ENCODE results near the gene KIF25. TPM values are rescaled to one million over a fixed set of nuclear protein-coding genes. Genes with fewer than 3 reads are reported as not detected.

Gene KIF25
- total RNA-seq, 1 experiment from 2014 or later = 0.28 TPM

DNA sequence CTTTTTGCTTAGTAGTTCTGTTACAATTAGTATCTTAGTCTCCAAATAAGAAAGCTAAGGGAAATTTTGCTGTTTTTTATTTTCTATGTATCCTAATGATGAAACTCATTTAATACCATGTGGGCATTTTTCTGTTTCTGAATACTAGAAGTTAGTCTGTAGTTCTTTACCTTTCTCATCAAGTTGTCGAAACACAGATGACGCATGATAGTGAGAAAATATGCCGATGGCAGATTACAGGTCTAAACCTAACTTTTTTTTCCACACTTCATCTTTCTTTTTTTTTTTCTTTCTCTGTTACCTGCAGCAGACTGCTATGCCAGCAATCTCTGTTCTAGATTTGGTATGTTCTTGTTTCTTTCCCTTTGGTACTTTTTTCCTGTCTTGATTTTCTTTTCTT is 43.3 kb upstream of the KIF25 start:
- Mint-ChIP-seq H3K27ac (peak overlapping the region; percentile 13; the same call in 1 of the 2 replicates), H3K36me3 (peaks cover 54% of the 10 kb centered on the region), H3K4me1 (peaks cover 3% of the 10 kb centered on the region; the same call in 1 of the 2 replicates), H3K4me3 (no peak overlapping the region), H3K27me3 (ENCODE audit: low read depth) (no peaks in the 10 kb centered on the region), H3K9me3 (no peaks in the 10 kb centered on the region)
- CTCF ChIA-PET = no interaction called here
- TF ChIP-seq RELA (CRISPR knock-in tag; IDR thresholded peaks at IDR 0.05; ENCODE audit: borderline replicate concordance) (no peak), TEAD4 (CRISPR knock-in tag; IDR thresholded peaks at IDR 0.05) (no peak), FOXK1 (CRISPR knock-in tag; IDR thresholded peaks at IDR 0.05) (no peak), KAT7 (CRISPR knock-in tag; IDR thresholded peaks at IDR 0.05; ENCODE audit: borderline replicate concordance) (no peak), CREM (CRISPR knock-in tag; IDR thresholded peaks at IDR 0.05) (no peak), NR3C1 (CRISPR knock-in tag; conservative IDR thresholded peaks at IDR 0.05; ENCODE audit: low read depth) (no peak), NFATC4 (CRISPR knock-in tag; IDR thresholded peaks at IDR 0.05) (no peak), TEAD1 (CRISPR knock-in tag; IDR thresholded peaks at IDR 0.05) (no peak), ZNF138 (CRISPR knock-in tag; conservative IDR thresholded peaks at IDR 0.05) (no peak)
- TF ChIP-seq, protein P1, sequence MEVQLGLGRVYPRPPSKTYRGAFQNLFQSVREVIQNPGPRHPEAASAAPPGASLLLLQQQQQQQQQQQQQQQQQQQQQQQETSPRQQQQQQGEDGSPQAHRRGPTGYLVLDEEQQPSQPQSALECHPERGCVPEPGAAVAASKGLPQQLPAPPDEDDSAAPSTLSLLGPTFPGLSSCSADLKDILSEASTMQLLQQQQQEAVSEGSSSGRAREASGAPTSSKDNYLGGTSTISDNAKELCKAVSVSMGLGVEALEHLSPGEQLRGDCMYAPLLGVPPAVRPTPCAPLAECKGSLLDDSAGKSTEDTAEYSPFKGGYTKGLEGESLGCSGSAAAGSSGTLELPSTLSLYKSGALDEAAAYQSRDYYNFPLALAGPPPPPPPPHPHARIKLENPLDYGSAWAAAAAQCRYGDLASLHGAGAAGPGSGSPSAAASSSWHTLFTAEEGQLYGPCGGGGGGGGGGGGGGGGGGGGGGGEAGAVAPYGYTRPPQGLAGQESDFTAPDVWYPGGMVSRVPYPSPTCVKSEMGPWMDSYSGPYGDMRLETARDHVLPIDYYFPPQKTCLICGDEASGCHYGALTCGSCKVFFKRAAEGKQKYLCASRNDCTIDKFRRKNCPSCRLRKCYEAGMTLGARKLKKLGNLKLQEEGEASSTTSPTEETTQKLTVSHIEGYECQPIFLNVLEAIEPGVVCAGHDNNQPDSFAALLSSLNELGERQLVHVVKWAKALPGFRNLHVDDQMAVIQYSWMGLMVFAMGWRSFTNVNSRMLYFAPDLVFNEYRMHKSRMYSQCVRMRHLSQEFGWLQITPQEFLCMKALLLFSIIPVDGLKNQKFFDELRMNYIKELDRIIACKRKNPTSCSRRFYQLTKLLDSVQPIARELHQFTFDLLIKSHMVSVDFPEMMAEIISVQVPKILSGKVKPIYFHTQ (CRISPR knock-in tag; IDR thresholded peaks at IDR 0.05) = no peak
- TF ChIP-seq, protein P2, sequence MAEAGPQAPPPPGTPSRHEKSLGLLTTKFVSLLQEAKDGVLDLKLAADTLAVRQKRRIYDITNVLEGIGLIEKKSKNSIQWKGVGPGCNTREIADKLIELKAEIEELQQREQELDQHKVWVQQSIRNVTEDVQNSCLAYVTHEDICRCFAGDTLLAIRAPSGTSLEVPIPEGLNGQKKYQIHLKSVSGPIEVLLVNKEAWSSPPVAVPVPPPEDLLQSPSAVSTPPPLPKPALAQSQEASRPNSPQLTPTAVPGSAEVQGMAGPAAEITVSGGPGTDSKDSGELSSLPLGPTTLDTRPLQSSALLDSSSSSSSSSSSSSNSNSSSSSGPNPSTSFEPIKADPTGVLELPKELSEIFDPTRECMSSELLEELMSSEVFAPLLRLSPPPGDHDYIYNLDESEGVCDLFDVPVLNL (CRISPR knock-in tag; IDR thresholded peaks at IDR 0.05; ENCODE audit: borderline replicate concordance, low read depth) = no peak
- POLR2A ChIA-PET = no interaction called here
- no peak for ATAC-seq
- no peak for DNase-seq (ENCODE audit: low spot score)

DNA sequence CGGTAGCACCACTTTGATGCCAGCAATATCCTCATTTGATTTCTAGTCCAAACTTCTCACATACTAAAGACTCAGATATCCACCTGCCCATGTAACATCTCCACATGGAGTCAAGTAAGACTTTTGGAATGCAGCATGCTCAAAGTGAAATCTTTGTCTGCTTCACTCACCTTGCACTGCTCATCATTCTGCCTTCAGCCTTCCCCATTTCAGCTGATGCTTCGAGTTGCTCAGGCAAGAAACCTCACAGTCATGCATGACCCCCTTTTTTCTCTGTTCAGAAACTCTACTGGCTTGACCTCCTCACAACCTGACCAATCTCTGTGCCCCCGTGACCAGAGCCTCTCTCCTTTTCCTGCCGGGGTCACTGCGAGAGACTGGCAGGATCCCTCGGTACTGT is 41.0 kb upstream of the KIF25 start:
- no peak for TF ChIP-seq JUN (CRISPR knock-in tag; IDR thresholded peaks at IDR 0.05)
- TF ChIP-seq CREM (CRISPR knock-in tag; IDR thresholded peaks at IDR 0.05) = no peak
- no peak for TF ChIP-seq SOX15 (CRISPR knock-in tag; IDR thresholded peaks at IDR 0.05)
- no peak for TF ChIP-seq MYBL2 (CRISPR knock-in tag; IDR thresholded peaks at IDR 0.05)
- TF ChIP-seq, protein P3, sequence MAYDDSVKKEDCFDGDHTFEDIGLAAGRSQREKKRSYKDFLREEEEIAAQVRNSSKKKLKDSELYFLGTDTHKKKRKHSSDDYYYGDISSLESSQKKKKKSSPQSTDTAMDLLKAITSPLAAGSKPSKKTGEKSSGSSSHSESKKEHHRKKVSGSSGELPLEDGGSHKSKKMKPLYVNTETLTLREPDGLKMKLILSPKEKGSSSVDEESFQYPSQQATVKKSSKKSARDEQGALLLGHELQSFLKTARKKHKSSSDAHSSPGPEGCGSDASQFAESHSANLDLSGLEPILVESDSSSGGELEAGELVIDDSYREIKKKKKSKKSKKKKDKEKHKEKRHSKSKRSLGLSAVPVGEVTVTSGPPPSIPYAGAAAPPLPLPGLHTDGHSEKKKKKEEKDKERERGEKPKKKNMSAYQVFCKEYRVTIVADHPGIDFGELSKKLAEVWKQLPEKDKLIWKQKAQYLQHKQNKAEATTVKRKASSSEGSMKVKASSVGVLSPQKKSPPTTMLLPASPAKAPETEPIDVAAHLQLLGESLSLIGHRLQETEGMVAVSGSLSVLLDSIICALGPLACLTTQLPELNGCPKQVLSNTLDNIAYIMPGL (CRISPR knock-in tag; IDR thresholded peaks at IDR 0.05) = no peak
- TF ChIP-seq, protein P4, sequence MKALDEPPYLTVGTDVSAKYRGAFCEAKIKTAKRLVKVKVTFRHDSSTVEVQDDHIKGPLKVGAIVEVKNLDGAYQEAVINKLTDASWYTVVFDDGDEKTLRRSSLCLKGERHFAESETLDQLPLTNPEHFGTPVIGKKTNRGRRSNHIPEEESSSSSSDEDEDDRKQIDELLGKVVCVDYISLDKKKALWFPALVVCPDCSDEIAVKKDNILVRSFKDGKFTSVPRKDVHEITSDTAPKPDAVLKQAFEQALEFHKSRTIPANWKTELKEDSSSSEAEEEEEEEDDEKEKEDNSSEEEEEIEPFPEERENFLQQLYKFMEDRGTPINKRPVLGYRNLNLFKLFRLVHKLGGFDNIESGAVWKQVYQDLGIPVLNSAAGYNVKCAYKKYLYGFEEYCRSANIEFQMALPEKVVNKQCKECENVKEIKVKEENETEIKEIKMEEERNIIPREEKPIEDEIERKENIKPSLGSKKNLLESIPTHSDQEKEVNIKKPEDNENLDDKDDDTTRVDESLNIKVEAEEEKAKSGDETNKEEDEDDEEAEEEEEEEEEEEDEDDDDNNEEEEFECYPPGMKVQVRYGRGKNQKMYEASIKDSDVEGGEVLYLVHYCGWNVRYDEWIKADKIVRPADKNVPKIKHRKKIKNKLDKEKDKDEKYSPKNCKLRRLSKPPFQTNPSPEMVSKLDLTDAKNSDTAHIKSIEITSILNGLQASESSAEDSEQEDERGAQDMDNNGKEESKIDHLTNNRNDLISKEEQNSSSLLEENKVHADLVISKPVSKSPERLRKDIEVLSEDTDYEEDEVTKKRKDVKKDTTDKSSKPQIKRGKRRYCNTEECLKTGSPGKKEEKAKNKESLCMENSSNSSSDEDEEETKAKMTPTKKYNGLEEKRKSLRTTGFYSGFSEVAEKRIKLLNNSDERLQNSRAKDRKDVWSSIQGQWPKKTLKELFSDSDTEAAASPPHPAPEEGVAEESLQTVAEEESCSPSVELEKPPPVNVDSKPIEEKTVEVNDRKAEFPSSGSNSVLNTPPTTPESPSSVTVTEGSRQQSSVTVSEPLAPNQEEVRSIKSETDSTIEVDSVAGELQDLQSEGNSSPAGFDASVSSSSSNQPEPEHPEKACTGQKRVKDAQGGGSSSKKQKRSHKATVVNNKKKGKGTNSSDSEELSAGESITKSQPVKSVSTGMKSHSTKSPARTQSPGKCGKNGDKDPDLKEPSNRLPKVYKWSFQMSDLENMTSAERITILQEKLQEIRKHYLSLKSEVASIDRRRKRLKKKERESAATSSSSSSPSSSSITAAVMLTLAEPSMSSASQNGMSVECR (CRISPR knock-in tag; IDR thresholded peaks at IDR 0.05; ENCODE audit: borderline replicate concordance) = no peak
- TF ChIP-seq TCF7 (CRISPR knock-in tag; IDR thresholded peaks at IDR 0.05; ENCODE audit: low read depth) = no peak
- TF ChIP-seq PRRX2 (CRISPR knock-in tag; IDR thresholded peaks at IDR 0.05) = no peak
- Mint-ChIP-seq H3K36me3 (peaks cover 33% of the 10 kb centered on the region), H3K4me1 (peaks cover 5% of the 10 kb centered on the region), H3K27ac (peak overlapping the region; percentile 73), H3K27me3 (ENCODE audit: low read depth) (no peaks in the 10 kb centered on the region), H3K4me3 (no peak overlapping the region), H3K9me3 (no peaks in the 10 kb centered on the region)
- CTCF ChIA-PET = no interaction called here
- DNase-seq (ENCODE audit: low spot score) (no peak), ATAC-seq (no peak)
- POLR2A ChIA-PET = no interaction called here

Measured in WTC11 (cell line).